HepG2 (cell line): Measurements from ENCODE around the gene GPR89A. TPM values are rescaled to one million over a fixed set of nuclear protein-coding genes. Genes with fewer than 3 reads are reported as not detected.
A peak's percentile ranks its signal among the peaks of the same experiment; 100 is the strongest.

Experiments used
- FOXK1 ChIP-seq: sonication (generic); formaldehyde crosslinking; IDR thresholded peaks from 2 replicates; pipeline ENCODE4 v1.4.0; 2020; ENCODE audit warnings: low read depth, missing genetic modification reagents, borderline replicate concordance
- RBAK ChIP-seq: sonication (generic); formaldehyde crosslinking; IDR thresholded peaks from 2 replicates; pipeline ENCODE4 v1.5.1; 2020; ENCODE audit warnings: mild to moderate bottlenecking, missing genetic modification reagents
- RFX5 ChIP-seq: IDR thresholded peaks from 2 replicates; pipeline ENCODE4 v1.6.1; 2011; ENCODE audit warnings: low read depth, low read length, improper control_type of control experiment
- SMC3 ChIP-seq: IDR thresholded peaks from 2 replicates; pipeline ENCODE4 v1.6.1; 2011; ENCODE audit warnings: low read length, improper control_type of control experiment
- TMF1 ChIP-seq: sonication (generic); formaldehyde crosslinking; IDR thresholded peaks from 2 replicates; pipeline ENCODE4 v1.8.1; 2022; ENCODE audit warnings: low read depth, missing genetic modification reagents
- ZNF737 ChIP-seq: sonication (generic); formaldehyde crosslinking; IDR thresholded peaks from 2 replicates; pipeline ENCODE4 v1.5.0; 2020; ENCODE audit warnings: missing genetic modification reagents, mild to moderate bottlenecking, borderline replicate concordance
- polyA plus RNA-seq, 8 experiments: library from polyadenylated mRNA; depleted of rRNA in 3 of 8; stranded (reverse) in 7 of 8; unstranded in 1 of 8; fragments of >200 nt; fragmentation: Illumina TruSeq in 4 of 8; extraction: Trizol in 4 of 8; gene quantifications; 2 replicates each; pipeline versions ENCODE4 v1.2.1 to v1.2.3, GENCODE V29; 2011 to 2016; ENCODE audit warnings: low read depth in 4 of 8, missing spikeins in 1 of 8, mixed read lengths in 1 of 8; ENCODE audit not compliant: insufficient read depth in 1 of 8
- total RNA-seq, 5 experiments: library from RNA; depleted of rRNA; stranded (reverse); fragments of >200 nt; fragmentation: Illumina TruSeq; extraction: Trizol; gene quantifications; 2 replicates each; pipeline ENCODE4 v1.2.3, GENCODE V29; 2016; ENCODE audit warnings: low read depth in 1 of 5
- TF ChIP-seq, protein P1 (sequence below): sonication (generic); formaldehyde crosslinking; IDR thresholded peaks from 2 replicates; pipeline ENCODE4 v1.8.1; 2022; ENCODE audit warnings: low read depth, mild to moderate bottlenecking, missing genetic modification reagents
- TF ChIP-seq, protein P2 (sequence below): sonication (generic); formaldehyde crosslinking; IDR thresholded peaks from 2 replicates; pipeline ENCODE4 v1.5.1; 2020; ENCODE audit warnings: mild to moderate bottlenecking, missing genetic modification reagents, moderate library complexity
- TF ChIP-seq, protein P3 (sequence below): sonication (generic); formaldehyde crosslinking; conservative IDR thresholded peaks from 2 replicates; pipeline ENCODE4 v1.4.0; 2020; ENCODE audit warnings: missing genetic modification reagents
- TF ChIP-seq, protein P4 (sequence below): sonication (generic); formaldehyde crosslinking; IDR thresholded peaks from 2 replicates; pipeline ENCODE4 v1.4.0; 2020; ENCODE audit warnings: missing genetic modification reagents
- TF ChIP-seq, protein P5 (sequence below), 2 experiments: IDR thresholded peaks; 2 replicates each; pipeline ENCODE4 v1.6.1; 2011 to 2012; ENCODE audit warnings: low read length in 2 of 2, borderline replicate concordance in 1 of 2, low read depth in 1 of 2, mild to moderate bottlenecking in 1 of 2, moderate library complexity in 1 of 2
- TF ChIP-seq, protein P6 (sequence below): sonication (generic); formaldehyde crosslinking; IDR thresholded peaks from 2 replicates; pipeline ENCODE4 v1.4.0; 2020; ENCODE audit warnings: low read depth, mild to moderate bottlenecking, missing genetic modification reagents
- TF ChIP-seq, protein P7 (sequence below): sonication (generic); formaldehyde crosslinking; IDR thresholded peaks from 2 replicates; pipeline ENCODE4 v1.8.1; 2023; ENCODE audit warnings: mild to moderate bottlenecking, missing genetic modification reagents

The GPR89A gene
- total and polyA plus RNA-seq, 2 of the 13 experiments (the other 11 are each of a cell fraction or from before 2014, with no cell fraction given), result 23.4 to 32.6 TPM

DNA sequence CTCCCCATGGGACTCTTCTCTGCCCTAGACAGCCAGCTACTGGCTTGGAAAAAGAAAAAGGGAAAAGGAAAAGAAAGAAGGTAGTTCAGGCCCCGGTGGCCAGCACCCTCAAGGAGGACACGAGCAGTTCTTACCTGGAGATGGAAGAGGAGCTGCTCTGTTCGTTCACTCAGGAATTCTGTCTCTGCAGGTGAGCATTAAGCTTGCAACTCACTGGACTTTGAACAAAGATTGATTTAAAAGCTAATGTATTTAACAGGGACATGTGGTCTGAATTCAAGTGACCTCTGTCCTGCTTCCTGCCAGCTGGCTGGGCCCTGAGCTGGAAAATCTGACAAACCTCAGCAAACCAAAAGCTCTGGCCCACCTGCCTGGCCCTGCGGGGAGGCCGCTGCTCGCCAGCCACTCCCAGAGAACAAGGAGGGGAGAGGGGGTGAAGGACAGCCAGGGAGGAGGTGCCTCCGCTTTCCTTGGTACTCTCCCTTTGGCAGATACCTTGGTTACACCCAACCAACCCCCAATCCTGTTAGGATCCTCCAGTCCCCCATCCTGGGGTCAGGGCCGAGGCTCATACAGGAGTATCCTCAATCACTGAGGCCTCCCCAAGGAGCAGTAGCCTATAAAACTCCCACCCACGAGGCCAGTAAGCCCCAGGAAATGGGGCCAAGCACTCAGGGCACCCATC is 99.5 kb downstream of the GPR89A start, which contains the start of gene PDZK1 (continued):
- TF ChIP-seq, protein P1, sequence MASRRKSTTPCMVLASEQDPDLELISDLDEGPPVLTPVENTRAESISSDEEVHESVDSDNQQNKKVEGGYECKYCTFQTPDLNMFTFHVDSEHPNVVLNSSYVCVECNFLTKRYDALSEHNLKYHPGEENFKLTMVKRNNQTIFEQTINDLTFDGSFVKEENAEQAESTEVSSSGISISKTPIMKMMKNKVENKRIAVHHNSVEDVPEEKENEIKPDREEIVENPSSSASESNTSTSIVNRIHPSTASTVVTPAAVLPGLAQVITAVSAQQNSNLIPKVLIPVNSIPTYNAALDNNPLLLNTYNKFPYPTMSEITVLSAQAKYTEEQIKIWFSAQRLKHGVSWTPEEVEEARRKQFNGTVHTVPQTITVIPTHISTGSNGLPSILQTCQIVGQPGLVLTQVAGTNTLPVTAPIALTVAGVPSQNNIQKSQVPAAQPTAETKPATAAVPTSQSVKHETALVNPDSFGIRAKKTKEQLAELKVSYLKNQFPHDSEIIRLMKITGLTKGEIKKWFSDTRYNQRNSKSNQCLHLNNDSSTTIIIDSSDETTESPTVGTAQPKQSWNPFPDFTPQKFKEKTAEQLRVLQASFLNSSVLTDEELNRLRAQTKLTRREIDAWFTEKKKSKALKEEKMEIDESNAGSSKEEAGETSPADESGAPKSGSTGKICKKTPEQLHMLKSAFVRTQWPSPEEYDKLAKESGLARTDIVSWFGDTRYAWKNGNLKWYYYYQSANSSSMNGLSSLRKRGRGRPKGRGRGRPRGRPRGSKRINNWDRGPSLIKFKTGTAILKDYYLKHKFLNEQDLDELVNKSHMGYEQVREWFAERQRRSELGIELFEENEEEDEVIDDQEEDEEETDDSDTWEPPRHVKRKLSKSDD (CRISPR knock-in tag), result no peak
- no peak for TF ChIP-seq ZNF737 (CRISPR knock-in tag)
- TF ChIP-seq, protein P2, sequence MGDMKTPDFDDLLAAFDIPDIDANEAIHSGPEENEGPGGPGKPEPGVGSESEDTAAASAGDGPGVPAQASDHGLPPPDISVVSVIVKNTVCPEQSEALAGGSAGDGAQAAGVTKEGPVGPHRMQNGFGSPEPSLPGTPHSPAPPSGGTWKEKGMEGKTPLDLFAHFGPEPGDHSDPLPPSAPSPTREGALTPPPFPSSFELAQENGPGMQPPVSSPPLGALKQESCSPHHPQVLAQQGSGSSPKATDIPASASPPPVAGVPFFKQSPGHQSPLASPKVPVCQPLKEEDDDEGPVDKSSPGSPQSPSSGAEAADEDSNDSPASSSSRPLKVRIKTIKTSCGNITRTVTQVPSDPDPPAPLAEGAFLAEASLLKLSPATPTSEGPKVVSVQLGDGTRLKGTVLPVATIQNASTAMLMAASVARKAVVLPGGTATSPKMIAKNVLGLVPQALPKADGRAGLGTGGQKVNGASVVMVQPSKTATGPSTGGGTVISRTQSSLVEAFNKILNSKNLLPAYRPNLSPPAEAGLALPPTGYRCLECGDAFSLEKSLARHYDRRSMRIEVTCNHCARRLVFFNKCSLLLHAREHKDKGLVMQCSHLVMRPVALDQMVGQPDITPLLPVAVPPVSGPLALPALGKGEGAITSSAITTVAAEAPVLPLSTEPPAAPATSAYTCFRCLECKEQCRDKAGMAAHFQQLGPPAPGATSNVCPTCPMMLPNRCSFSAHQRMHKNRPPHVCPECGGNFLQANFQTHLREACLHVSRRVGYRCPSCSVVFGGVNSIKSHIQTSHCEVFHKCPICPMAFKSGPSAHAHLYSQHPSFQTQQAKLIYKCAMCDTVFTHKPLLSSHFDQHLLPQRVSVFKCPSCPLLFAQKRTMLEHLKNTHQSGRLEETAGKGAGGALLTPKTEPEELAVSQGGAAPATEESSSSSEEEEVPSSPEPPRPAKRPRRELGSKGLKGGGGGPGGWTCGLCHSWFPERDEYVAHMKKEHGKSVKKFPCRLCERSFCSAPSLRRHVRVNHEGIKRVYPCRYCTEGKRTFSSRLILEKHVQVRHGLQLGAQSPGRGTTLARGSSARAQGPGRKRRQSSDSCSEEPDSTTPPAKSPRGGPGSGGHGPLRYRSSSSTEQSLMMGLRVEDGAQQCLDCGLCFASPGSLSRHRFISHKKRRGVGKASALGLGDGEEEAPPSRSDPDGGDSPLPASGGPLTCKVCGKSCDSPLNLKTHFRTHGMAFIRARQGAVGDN (CRISPR knock-in tag), result peak; percentile 93
- TF ChIP-seq, protein P3, sequence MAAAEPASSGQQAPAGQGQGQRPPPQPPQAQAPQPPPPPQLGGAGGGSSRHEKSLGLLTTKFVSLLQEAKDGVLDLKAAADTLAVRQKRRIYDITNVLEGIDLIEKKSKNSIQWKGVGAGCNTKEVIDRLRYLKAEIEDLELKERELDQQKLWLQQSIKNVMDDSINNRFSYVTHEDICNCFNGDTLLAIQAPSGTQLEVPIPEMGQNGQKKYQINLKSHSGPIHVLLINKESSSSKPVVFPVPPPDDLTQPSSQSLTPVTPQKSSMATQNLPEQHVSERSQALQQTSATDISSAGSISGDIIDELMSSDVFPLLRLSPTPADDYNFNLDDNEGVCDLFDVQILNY (CRISPR knock-in tag), result no peak
- no peak for TF ChIP-seq SMC3
- TF ChIP-seq, protein P4, sequence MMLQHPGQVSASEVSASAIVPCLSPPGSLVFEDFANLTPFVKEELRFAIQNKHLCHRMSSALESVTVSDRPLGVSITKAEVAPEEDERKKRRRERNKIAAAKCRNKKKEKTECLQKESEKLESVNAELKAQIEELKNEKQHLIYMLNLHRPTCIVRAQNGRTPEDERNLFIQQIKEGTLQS (CRISPR knock-in tag), result 0 out of 2 replicates have a peak, but pooled peaks have one; percentile 27
- TF ChIP-seq, protein P5, sequence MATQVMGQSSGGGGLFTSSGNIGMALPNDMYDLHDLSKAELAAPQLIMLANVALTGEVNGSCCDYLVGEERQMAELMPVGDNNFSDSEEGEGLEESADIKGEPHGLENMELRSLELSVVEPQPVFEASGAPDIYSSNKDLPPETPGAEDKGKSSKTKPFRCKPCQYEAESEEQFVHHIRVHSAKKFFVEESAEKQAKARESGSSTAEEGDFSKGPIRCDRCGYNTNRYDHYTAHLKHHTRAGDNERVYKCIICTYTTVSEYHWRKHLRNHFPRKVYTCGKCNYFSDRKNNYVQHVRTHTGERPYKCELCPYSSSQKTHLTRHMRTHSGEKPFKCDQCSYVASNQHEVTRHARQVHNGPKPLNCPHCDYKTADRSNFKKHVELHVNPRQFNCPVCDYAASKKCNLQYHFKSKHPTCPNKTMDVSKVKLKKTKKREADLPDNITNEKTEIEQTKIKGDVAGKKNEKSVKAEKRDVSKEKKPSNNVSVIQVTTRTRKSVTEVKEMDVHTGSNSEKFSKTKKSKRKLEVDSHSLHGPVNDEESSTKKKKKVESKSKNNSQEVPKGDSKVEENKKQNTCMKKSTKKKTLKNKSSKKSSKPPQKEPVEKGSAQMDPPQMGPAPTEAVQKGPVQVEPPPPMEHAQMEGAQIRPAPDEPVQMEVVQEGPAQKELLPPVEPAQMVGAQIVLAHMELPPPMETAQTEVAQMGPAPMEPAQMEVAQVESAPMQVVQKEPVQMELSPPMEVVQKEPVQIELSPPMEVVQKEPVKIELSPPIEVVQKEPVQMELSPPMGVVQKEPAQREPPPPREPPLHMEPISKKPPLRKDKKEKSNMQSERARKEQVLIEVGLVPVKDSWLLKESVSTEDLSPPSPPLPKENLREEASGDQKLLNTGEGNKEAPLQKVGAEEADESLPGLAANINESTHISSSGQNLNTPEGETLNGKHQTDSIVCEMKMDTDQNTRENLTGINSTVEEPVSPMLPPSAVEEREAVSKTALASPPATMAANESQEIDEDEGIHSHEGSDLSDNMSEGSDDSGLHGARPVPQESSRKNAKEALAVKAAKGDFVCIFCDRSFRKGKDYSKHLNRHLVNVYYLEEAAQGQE (IDR thresholded peaks at IDR 0.05; ENCODE audit: borderline replicate concordance in 1 of 2, low read depth in 1 of 2, low read length in 2 of 2), result no peak
- no peak for TF ChIP-seq RBAK
- TF ChIP-seq, protein P6, sequence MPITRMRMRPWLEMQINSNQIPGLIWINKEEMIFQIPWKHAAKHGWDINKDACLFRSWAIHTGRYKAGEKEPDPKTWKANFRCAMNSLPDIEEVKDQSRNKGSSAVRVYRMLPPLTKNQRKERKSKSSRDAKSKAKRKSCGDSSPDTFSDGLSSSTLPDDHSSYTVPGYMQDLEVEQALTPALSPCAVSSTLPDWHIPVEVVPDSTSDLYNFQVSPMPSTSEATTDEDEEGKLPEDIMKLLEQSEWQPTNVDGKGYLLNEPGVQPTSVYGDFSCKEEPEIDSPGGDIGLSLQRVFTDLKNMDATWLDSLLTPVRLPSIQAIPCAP (CRISPR knock-in tag), result no peak
- TF ChIP-seq RFX5, result no peak
- peak; percentile 30; the same call in 1 of the 2 replicates for TF ChIP-seq FOXK1 (CRISPR knock-in tag)
- TF ChIP-seq TMF1 (CRISPR knock-in tag), result no peak
- TF ChIP-seq, protein P7, sequence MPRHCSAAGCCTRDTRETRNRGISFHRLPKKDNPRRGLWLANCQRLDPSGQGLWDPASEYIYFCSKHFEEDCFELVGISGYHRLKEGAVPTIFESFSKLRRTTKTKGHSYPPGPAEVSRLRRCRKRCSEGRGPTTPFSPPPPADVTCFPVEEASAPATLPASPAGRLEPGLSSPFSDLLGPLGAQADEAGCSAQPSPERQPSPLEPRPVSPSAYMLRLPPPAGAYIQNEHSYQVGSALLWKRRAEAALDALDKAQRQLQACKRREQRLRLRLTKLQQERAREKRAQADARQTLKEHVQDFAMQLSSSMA, result no peak
